PC-9 (cell line): ENCODE results near the gene MACROD1. TPM values are rescaled to one million over a fixed set of nuclear protein-coding genes. Genes with fewer than 3 reads are reported as not detected.

Experiments
- BruUV-seq: library from RNA; stranded (reverse); fragments of 400-500 nt; replicated peaks from 2 replicates; lab custom pipeline; 2021; lab: Mats Ljungman, UMichigan
- CTCF ChIA-PET: fragments of 300-600 bp; sonication (Branson Sonifier 250); formaldehyde crosslinking; loops from one replicate; lab custom pipeline; 2022; ENCODE audit warnings: antibody characterized with exemption; lab: Charles Lee
- POLR2A ChIA-PET: fragments of 300-600 bp; sonication (Branson Sonifier 250); formaldehyde crosslinking; loops from one replicate; lab custom pipeline; 2022; ENCODE audit warnings: antibody characterized with exemption; ENCODE audit not compliant: unreplicated experiment; lab: Charles Lee
- DNase-seq, 2 experiments: peaks; one replicate each; pipeline versions ENCODE4 v3.0.0 to v3.0.0-alpha.2; 2015 to 2022; ENCODE audit warnings: mixed read lengths in 1 of 2
- H2AFZ ChIP-seq: fragments of 200-600 bp; sonication (generic); 2 replicates; pipeline ENCODE4 v1.8.1; 2017; ENCODE audit warnings: antibody characterized with exemption
- H3F3A ChIP-seq: fragments of 200-600 bp; sonication (generic); 2 replicates; pipeline ENCODE4 v1.8.1; 2017; ENCODE audit warnings: antibody characterized with exemption, mild to moderate bottlenecking, low read depth; ENCODE audit not compliant: insufficient read depth
- H3K27ac ChIP-seq: fragments of 200-600 bp; sonication (generic); 2 replicates; pipeline ENCODE4 v1.6.1; 2016; ENCODE audit warnings: mixed run types
- H3K27me3 ChIP-seq: fragments of 200-600 bp; sonication (generic); 2 replicates; pipeline ENCODE4 v1.6.1; 2016; ENCODE audit warnings: low read depth, mixed run types; ENCODE audit not compliant: insufficient read depth
- H3K36me3 ChIP-seq: fragments of 200-600 bp; sonication (generic); 2 replicates; pipeline ENCODE4 v1.6.1; 2016; ENCODE audit warnings: low read depth, mixed run types
- H3K4me1 ChIP-seq: fragments of 200-600 bp; sonication (generic); replicated peaks from 2 replicates; pipeline ENCODE4 v1.6.1; 2016; ENCODE audit warnings: mixed run types; ENCODE audit not compliant: insufficient read depth
- H3K4me2 ChIP-seq: fragments of 200-600 bp; sonication (generic); 2 replicates; pipeline ENCODE4 v1.6.1; 2017; ENCODE audit warnings: mixed run types
- H3K4me3 ChIP-seq: fragments of 200-600 bp; sonication (generic); 2 replicates; pipeline ENCODE4 v1.6.1; 2016; ENCODE audit warnings: mixed run types
- H3K79me2 ChIP-seq: fragments of 200-600 bp; sonication (generic); 2 replicates; pipeline ENCODE4 v1.6.1; 2017; ENCODE audit warnings: low read depth, mixed run types
- H3K9me2 ChIP-seq: fragments of 200-600 bp; sonication (generic); 2 replicates; pipeline ENCODE4 v1.8.1; 2017; ENCODE audit warnings: mild to moderate bottlenecking; ENCODE audit not compliant: insufficient read depth
- H3K9me3 ChIP-seq: fragments of 200-600 bp; sonication (generic); 2 replicates; pipeline ENCODE4 v1.8.1; 2016; ENCODE audit warnings: low read depth; ENCODE audit not compliant: insufficient read depth
- H4K20me1 ChIP-seq: fragments of 200-600 bp; sonication (generic); 2 replicates; pipeline ENCODE4 v1.8.1; 2017; ENCODE audit not compliant: insufficient read depth
- EZH2 ChIP-seq: fragments of 200-600 bp; sonication (generic); IDR thresholded peaks from 2 replicates; pipeline ENCODE4 v1.8.0; 2017; ENCODE audit warnings: antibody characterized with exemption, low read depth
- intact Hi-C: fragments of 100-400 bp; cut with micrococcal nuclease; formaldehyde crosslinking; loops from one replicate; pipeline ENCODE4 v1.10.0; 2022; ENCODE audit not compliant: unreplicated experiment
- total RNA-seq: library from RNA; stranded (reverse); gene quantifications from 2 replicates; pipeline ENCODE4 v1.2.3, GENCODE V29; 2021
- TF ChIP-seq, protein P1 (sequence below): fragments of 200-600 bp; sonication (generic); conservative IDR thresholded peaks from 2 replicates; pipeline ENCODE4 v1.6.1; 2017; ENCODE audit warnings: mixed run types, antibody characterized with exemption, mild to moderate bottlenecking, moderate library complexity

Gene MACROD1
- total RNA-seq, 1 experiment from 2014 or later: 41.0 TPM

DNA sequence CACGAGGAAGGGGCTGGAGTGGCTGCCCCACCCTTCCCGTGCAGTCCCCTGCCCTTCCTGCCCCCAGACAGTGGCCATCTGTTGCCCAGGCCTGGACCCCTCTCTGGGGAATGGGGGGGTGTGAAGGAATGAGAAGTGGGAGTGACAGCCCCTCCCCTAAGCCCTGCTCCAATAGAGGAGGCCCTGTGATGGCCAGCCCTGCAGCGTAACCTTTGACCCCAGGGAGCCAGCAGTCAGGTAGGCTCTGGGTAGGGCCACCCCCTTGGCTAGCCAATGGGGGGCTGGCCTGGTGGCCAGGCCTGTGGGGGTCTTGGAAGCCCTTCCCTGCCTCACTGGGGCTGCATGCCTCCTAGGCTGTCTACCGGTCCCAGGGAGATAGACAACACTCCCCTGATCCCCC lies 123.6 kb downstream of the MACROD1 start:
- no peak for DNase-seq
- Histone ChIP-seq H3K9me3 (no peaks in the 10 kb centered on the region), H3K79me2 (no peaks in the 10 kb centered on the region), H3K36me3 (no peaks in the 10 kb centered on the region), H3K4me1 (no peaks in the 10 kb centered on the region), H3K9me2 (no peaks in the 10 kb centered on the region), H3K27ac (no peak overlapping the region), H3K4me2 (no peak overlapping the region), H3F3A (peaks cover 6% of the 10 kb centered on the region; the same call in 1 of the 2 replicates), H4K20me1 (peaks cover 41% of the 10 kb centered on the region), H3K27me3 (no peaks in the 10 kb centered on the region), H3K4me3 (no peak overlapping the region), H2AFZ (no peak overlapping the region)
- BruUV-seq: no TSS peak
- TF ChIP-seq, protein P1, sequence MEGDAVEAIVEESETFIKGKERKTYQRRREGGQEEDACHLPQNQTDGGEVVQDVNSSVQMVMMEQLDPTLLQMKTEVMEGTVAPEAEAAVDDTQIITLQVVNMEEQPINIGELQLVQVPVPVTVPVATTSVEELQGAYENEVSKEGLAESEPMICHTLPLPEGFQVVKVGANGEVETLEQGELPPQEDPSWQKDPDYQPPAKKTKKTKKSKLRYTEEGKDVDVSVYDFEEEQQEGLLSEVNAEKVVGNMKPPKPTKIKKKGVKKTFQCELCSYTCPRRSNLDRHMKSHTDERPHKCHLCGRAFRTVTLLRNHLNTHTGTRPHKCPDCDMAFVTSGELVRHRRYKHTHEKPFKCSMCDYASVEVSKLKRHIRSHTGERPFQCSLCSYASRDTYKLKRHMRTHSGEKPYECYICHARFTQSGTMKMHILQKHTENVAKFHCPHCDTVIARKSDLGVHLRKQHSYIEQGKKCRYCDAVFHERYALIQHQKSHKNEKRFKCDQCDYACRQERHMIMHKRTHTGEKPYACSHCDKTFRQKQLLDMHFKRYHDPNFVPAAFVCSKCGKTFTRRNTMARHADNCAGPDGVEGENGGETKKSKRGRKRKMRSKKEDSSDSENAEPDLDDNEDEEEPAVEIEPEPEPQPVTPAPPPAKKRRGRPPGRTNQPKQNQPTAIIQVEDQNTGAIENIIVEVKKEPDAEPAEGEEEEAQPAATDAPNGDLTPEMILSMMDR: no peak
- no peak for TF ChIP-seq EZH2
- CTCF ChIA-PET: no interaction called here
- intact Hi-C loops: no loop called here
- POLR2A ChIA-PET: no interaction called here

DNA sequence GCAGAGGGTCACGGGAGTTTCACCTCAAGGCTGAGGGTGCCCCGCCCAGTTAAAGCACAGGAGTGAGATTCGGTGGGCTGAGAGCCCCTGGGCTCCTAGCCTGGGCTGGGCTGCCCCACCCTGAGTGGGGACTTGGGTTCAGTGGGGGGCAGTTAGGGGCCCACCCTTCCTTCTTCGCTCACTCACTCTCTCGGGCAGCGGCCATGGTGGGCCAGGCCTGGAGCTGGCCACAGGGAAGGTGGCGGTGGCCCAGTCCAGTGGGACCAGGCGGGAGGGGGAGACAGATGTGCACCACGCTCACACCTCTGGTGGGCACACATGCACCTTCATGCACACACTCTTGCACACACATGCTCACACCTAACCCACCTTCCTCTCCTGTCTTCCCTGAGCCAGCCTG lies 124.1 kb downstream of the MACROD1 start:
- TF ChIP-seq, protein P1: no peak
- no peak for TF ChIP-seq EZH2
- no peak overlapping the region for H2AFZ ChIP-seq
- no peaks in the 10 kb centered on the region for H3K4me1 ChIP-seq
- CTCF ChIA-PET: no interaction called here
- H3K4me2 ChIP-seq: no peak overlapping the region
- peaks cover 9% of the 10 kb centered on the region; the same call in 1 of the 2 replicates for H3F3A ChIP-seq
- DNase-seq: no peak
- no peak overlapping the region for H3K27ac ChIP-seq
- no peaks in the 10 kb centered on the region for H3K9me3 ChIP-seq
- H3K27me3 ChIP-seq: no peaks in the 10 kb centered on the region
- H4K20me1 ChIP-seq: peaks cover 43% of the 10 kb centered on the region
- H3K36me3 ChIP-seq: no peaks in the 10 kb centered on the region
- no peaks in the 10 kb centered on the region for H3K79me2 ChIP-seq
- no TSS peak for BruUV-seq
- H3K4me3 ChIP-seq: no peak overlapping the region
- POLR2A ChIA-PET: no interaction called here
- no peaks in the 10 kb centered on the region for H3K9me2 ChIP-seq
- intact Hi-C loops: no loop called here

DNA sequence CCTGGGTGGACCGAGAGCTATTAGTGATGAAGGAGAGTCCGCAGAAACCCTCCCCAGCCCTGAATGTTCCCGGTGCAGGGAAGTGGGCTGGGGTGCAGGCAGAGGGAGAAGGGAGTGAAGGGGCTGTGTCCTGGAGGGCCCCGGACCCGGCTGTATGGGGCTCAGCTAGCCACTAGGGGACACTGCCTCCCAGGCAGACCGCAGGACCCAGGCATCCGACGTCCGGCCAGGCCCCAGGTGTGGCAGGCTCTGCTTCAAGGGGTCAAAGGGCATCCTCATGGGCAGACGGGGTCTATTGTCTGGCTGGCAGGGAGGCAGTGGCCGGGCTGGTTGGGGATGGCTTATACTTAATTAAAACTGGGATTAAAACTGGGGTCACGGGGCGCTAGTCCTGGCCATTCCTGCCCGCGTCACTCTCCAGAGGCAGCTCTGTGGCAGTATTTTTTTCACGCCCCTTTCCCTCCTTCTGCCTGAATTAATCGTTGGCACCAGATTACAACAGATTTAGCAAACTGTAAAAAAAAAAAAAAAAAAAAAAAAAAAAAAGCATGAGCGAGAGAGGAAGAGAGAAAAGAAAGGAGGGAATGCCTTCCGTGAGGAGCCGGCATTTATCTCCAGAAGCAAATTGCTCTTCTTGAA lies 125.1 kb downstream of the MACROD1 start:
- no peak overlapping the region for H3K27ac ChIP-seq
- H3K9me2 ChIP-seq: no peaks in the 10 kb centered on the region
- H3K4me1 ChIP-seq: no peaks in the 10 kb centered on the region
- POLR2A ChIA-PET: interaction anchor here (0.6 kb wide), 1 partner anchor 39 kb away, joined by 3 read pairs; no protein-coding TSS in a partner anchor
- H3K4me2 ChIP-seq: no peak overlapping the region
- CTCF ChIA-PET: interaction anchor here (0.7 kb wide), 1 partner anchor 86 kb away, joined by 11 read pairs; no protein-coding TSS in a partner anchor
- no peak for DNase-seq
- intact Hi-C loops: no loop called here
- H2AFZ ChIP-seq: no peak overlapping the region
- H3K9me3 ChIP-seq: no peaks in the 10 kb centered on the region
- H4K20me1 ChIP-seq: peaks cover 40% of the 10 kb centered on the region
- TF ChIP-seq, protein P1: peak; percentile 60
- TF ChIP-seq EZH2: no peak
- no TSS peak for BruUV-seq
- no peaks in the 10 kb centered on the region for H3K27me3 ChIP-seq
- H3K36me3 ChIP-seq: no peaks in the 10 kb centered on the region
- no peaks in the 10 kb centered on the region for H3K79me2 ChIP-seq
- H3K4me3 ChIP-seq: no peak overlapping the region
- H3F3A ChIP-seq: peaks cover 9% of the 10 kb centered on the region; the same call in 1 of the 2 replicates
